HUES64 (cell line): ENCODE measurements around the gene TAF11L13. TPM values are rescaled to one million over a fixed set of nuclear protein-coding genes. Genes with fewer than 3 reads are reported as not detected.
"Not testable (repeated sequence)": the region's sequence is repeated elsewhere in the genome, so short reads cannot be mapped to it uniquely, and the experiment has no call there.

Experiments used
- H3K27ac ChIP-seq: 2 replicates; pipeline ENCODE4 v1.7.0; 2013; ENCODE audit warnings: low read depth, low read length, inconsistent platforms
- H3K27me3 ChIP-seq: 2 replicates; pipeline ENCODE4 v1.6.1; 2013; ENCODE audit warnings: mild to moderate bottlenecking, low read length; ENCODE audit not compliant: insufficient read depth
- H3K36me3 ChIP-seq: 2 replicates; pipeline ENCODE4 v1.6.1; 2013; ENCODE audit warnings: mild to moderate bottlenecking, low read length; ENCODE audit not compliant: insufficient read depth
- H3K4me1 ChIP-seq: 2 replicates; pipeline ENCODE4 v1.6.1; 2013; ENCODE audit warnings: mild to moderate bottlenecking, low read length, moderate library complexity; ENCODE audit not compliant: insufficient read depth
- H3K4me3 ChIP-seq: 2 replicates; pipeline ENCODE4 v1.5.1; 2013; ENCODE audit warnings: mild to moderate bottlenecking, low read length, moderate library complexity
- H3K9ac ChIP-seq: 2 replicates; pipeline ENCODE4 v1.6.1; 2013; ENCODE audit warnings: mild to moderate bottlenecking, low read depth, low read length
- H3K9me3 ChIP-seq: 2 replicates; pipeline ENCODE4 v1.6.1; 2013; ENCODE audit warnings: low read depth, low read length; ENCODE audit not compliant: insufficient read depth
- WGBS: fragments of 150-250, 120-280 bp; methylation state at CpG from one replicate; pipeline ENCODE4 v1.1.7; 2013; ENCODE audit warnings: missing lambda C conversion rate; 5-methylcytosine and 5-hydroxymethylcytosine counted together
- polyA plus RNA-seq, 2 experiments: library from polyadenylated mRNA; stranded (reverse); fragments of 50-300 nt; gene quantifications; one replicate each; pipeline ENCODE4 v1.2.3, GENCODE V29; 2013

Gene TAF11L13
- not detected for polyA plus RNA-seq (2013, experiment 1 of 2)
- not detected for polyA plus RNA-seq (2013, experiment 2 of 2)

DNA sequence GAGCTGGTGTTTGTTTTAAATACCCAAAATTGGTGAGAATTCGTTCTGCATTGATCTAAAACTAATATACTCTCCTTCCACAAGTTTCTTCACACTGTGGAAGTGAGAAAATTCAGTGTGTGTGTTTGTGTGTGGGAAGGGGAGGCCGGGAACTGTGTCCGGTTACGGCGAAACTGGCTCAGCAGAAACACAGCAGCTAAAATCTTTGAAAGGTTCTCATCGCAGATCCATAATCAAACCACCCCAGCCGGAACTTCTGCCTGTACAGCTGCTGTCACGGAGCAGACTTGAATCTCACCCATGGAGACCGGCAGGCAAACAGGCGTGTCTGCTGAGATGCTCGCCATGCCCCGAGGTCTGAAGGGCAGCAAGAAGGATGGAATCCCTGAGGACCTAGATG lies at the start of gene TAF11L13:
Gene TAF11L13, plus strand, starts transcription at position 301 of the 400 bp plus-strand sequence.
- WGBS = 86% methylated on average over 6 of the region's 12 CpGs
- H3K9ac ChIP-seq = not testable (repeated sequence)

DNA sequence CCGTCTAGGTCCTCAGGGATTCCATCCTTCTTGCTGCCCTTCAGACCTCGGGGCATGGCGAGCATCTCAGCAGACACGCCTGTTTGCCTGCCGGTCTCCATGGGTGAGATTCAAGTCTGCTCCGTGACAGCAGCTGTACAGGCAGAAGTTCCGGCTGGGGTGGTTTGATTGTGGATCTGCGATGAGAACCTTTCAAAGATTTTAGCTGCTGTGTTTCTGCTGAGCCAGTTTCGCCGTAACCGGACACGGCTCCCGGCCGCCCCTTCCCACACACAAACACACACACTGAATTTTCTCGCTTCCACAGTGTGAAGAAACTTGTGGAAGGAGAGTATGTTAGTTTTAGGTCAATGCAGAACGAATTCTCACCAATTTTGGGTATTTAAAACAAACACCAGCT lies 46.2 kb upstream of the TAF11L13 start, which contains the start of gene TAF11L7:
Gene TAF11L7, minus strand, starts transcription at position 101 of the 400 bp plus-strand sequence.
- WGBS = no CpG with 5 or more reads among the region's 16 CpGs

More for the DNA sequence above, at the start of gene TAF11L13:
- H3K4me1 ChIP-seq, H3K4me3 ChIP-seq, H3K9me3 ChIP-seq, H3K27ac ChIP-seq, H3K36me3 ChIP-seq, H3K27me3 ChIP-seq: not testable (repeated sequence)

DNA sequence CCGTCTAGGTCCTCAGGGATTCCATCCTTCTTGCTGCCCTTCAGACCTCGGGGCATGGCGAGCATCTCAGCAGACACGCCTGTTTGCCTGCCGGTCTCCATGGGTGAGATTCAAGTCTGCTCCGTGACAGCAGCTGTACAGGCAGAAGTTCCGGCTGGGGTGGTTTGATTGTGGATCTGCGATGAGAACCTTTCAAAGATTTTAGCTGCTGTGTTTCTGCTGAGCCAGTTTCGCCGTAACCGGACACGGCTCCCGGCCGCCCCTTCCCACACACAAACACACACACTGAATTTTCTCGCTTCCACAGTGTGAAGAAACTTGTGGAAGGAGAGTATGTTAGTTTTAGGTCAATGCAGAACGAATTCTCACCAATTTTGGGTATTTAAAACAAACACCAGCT lies 41.0 kb upstream of the TAF11L13 start, which contains the start of gene TAF11L8:
Gene TAF11L8, minus strand, starts transcription at position 101 of the 400 bp plus-strand sequence.
- not testable (repeated sequence) for H3K4me3 ChIP-seq, H3K9me3 ChIP-seq, H3K9ac ChIP-seq, H3K4me1 ChIP-seq, H3K27me3 ChIP-seq, H3K27ac ChIP-seq, H3K36me3 ChIP-seq
- WGBS = no CpG with 5 or more reads among the region's 16 CpGs

More for the DNA sequence above, 46.2 kb upstream of the TAF11L13 start, which contains the start of gene TAF11L7:
- H3K4me1 ChIP-seq, H3K9ac ChIP-seq, H3K4me3 ChIP-seq, H3K27me3 ChIP-seq, H3K27ac ChIP-seq, H3K36me3 ChIP-seq, H3K9me3 ChIP-seq: not testable (repeated sequence)

DNA sequence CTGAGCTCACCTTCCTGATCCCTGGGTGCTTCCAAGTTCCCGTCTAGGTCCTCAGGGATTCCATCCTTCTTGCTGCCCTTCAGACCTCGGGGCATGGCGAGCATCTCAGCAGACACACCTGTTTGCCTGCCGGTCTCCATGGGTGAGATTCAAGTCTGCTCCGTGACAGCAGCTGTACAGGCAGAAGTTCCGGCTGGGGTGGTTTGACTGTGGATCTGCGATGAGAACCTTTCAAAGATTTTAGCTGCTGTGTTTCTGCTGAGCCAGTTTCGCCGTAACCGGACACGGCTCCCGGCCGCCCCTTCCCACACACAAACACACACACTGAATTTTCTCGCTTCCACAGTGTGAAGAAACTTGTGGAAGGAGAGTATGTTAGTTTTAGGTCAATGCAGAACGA lies 37.6 kb upstream of the TAF11L13 start, which contains the start of gene TAF11L9:
Gene TAF11L9, minus strand, starts transcription at position 140 of the 400 bp plus-strand sequence.
- H3K9me3 ChIP-seq, H3K4me1 ChIP-seq, H3K9ac ChIP-seq, H3K36me3 ChIP-seq, H3K27me3 ChIP-seq, H3K4me3 ChIP-seq, H3K27ac ChIP-seq: not testable (repeated sequence)
- 89% methylated on average over 3 of the region's 15 CpGs for WGBS

DNA sequence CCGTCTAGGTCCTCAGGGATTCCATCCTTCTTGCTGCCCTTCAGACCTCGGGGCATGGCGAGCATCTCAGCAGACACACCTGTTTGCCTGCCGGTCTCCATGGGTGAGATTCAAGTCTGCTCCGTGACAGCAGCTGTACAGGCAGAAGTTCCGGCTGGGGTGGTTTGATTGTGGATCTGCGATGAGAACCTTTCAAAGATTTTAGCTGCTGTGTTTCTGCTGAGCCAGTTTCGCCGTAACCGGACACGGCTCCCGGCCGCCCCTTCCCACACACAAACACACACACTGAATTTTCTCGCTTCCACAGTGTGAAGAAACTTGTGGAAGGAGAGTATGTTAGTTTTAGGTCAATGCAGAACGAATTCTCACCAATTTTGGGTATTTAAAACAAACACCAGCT lies 34.2 kb upstream of the TAF11L13 start, which contains the start of gene TAF11L10:
Gene TAF11L10, minus strand, starts transcription at position 101 of the 400 bp plus-strand sequence.
- not testable (repeated sequence) for H3K4me3 ChIP-seq
- WGBS = no CpG with 5 or more reads among the region's 15 CpGs

DNA sequence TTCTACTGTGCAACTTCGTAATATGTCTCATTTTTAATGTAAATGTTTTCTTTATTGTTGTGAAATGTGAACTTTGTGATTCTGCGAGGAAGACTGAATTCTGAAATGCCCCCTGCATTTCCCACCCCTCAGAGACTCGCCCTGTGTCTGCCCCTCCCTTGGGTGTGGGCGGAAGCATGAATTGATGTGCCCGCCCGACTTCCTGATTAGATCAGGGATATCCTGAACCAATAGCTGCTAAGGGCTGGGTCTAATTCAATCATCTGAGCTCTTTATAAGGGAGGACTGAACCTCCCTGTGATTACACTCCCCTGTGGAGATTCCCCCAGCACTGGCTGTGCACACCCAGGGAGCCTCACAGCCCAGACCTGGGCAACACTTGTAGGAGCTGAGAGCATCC lies 28.0 kb upstream of the TAF11L13 start, which contains the start of gene TAF11L11:
Gene TAF11L11, plus strand, starts transcription at position 304 of the 400 bp plus-strand sequence.
- H3K4me3 ChIP-seq, H3K4me1 ChIP-seq, H3K9me3 ChIP-seq, H3K27me3 ChIP-seq, H3K36me3 ChIP-seq, H3K9ac ChIP-seq, H3K27ac ChIP-seq: not testable (repeated sequence)
- WGBS = 95% methylated on average over 4 of the region's 6 CpGs

More for the DNA sequence above, 34.2 kb upstream of the TAF11L13 start, which contains the start of gene TAF11L10:
- H3K4me1 ChIP-seq, H3K27ac ChIP-seq, H3K9ac ChIP-seq, H3K36me3 ChIP-seq, H3K9me3 ChIP-seq, H3K27me3 ChIP-seq: not testable (repeated sequence)

DNA sequence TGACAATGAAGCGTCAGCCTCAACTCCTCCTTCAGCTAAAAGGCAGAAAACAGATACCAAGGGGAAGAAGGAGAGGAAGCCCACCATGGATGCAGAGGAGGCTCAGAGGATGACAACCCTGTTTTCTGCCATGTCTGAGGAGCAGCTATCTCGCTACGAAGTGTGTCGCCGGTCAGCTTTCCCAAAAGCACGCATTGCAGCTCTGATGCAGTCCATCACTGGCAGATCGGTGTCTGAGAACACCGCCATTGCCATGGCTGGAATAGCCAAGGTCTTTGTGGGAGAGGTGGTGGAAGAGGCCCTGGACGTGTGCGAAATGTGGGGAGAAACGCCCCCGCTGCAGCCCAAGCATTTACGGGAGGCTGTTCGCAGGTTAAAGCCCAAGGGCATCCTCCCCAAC lies 26.9 kb upstream of the TAF11L13 start:
- Histone ChIP-seq H3K9me3 (no peaks in the 10 kb centered on the region), H3K4me1 (no peaks in the 10 kb centered on the region), H3K27ac (no peak overlapping the region), H3K9ac (no peak overlapping the region), H3K27me3 (no peaks in the 10 kb centered on the region), H3K36me3 (no peaks in the 10 kb centered on the region), H3K4me3 (no peak overlapping the region)
- 98% methylated on average over 8 of the region's 14 CpGs for WGBS

DNA sequence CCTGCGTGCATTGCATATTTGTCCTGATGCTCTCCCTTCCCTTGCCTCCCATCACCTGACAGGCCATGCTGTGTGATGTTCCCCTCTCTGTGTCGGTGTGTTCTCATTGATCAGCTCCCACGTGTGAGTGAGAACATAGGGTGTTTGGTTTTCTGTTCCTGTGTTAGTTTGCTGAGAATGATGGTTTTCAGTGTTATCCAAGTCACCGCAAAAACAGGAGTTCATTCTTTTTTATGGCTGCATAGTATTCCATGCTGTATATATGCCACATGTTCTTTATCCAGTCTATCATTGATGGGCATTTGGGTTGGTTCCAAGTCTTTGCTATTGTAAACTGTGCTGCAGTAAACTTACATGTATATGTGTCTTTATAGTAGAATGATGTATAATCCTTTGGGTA lies 24.4 kb upstream of the TAF11L13 start:
- not testable (repeated sequence) for H3K4me1 ChIP-seq, H3K9me3 ChIP-seq, H3K9ac ChIP-seq, H3K36me3 ChIP-seq, H3K27me3 ChIP-seq, H3K27ac ChIP-seq, H3K4me3 ChIP-seq
- WGBS = 87% methylated on average over 4 of the region's 4 CpGs

DNA sequence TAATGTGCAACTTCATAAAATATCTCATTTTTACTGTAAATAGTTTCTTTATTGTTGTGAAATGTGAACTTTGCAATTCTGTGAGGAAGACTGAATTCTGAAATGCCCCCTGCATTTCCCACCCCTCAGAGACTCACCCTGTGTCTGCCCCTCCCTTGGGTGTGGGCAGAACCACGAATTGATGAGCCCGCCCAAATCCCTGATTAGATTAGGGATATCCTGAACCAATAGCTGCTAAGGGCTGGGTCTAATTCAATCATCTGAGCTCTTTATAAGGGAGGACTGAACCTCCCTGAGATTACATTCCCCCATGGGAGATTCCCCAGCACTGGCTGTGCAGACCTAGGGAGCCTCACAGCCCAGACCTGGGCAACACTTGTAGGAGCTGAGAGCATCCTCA lies 21.8 kb upstream of the TAF11L13 start, which contains the start of gene TAF11L12:
Gene TAF11L12, plus strand, starts transcription at position 301 of the 400 bp plus-strand sequence.
- 80% methylated on average over 2 of the region's 2 CpGs for WGBS
- not testable (repeated sequence) for H3K27me3 ChIP-seq, H3K27ac ChIP-seq, H3K9me3 ChIP-seq, H3K36me3 ChIP-seq, H3K4me1 ChIP-seq, H3K4me3 ChIP-seq, H3K9ac ChIP-seq

DNA sequence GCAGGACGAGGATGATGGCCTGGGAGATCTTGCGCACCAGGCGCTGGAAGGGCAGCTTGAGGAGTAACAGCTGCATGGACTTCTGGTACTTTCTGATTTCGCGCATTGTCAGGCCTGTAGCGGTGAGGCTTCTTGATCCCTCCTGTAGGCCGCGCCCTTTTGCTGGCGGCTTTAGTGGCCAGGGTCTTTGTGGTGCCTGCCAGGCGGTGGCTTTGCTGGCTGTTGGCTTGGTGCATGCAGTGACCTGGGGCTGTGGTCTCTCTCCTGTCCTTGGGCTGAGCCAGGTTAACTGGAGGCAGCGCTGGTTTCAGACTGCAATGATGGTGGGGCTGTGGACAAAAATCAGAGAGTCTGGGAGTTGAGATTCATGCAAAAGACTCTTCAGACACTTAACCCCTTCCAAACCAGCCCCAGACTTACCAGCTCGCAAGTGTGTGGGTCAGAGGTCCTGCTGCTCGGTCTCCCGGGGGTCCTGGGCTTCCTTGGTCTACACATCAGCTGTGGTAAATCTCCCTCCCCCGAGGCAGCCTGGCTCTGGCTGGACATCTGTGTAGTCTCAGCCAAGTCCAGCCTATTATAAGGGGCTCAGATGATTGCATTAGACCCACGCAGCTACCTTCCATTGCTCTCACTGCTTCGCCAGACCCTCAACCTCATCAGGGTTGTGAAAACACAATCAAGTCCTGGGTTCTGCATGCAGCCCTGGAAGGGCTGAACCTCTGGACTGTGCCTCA lies 16.8 kb upstream of the TAF11L13 start:
- Histone ChIP-seq H3K9ac (no peak overlapping the region), H3K9me3 (no peaks in the 10 kb centered on the region), H3K27ac (no peak overlapping the region), H3K36me3 (no peaks in the 10 kb centered on the region), H3K27me3 (no peaks in the 10 kb centered on the region), H3K4me1 (no peaks in the 10 kb centered on the region), H3K4me3 (no peak overlapping the region)
- WGBS = 94% methylated on average over 17 of the region's 17 CpGs

DNA sequence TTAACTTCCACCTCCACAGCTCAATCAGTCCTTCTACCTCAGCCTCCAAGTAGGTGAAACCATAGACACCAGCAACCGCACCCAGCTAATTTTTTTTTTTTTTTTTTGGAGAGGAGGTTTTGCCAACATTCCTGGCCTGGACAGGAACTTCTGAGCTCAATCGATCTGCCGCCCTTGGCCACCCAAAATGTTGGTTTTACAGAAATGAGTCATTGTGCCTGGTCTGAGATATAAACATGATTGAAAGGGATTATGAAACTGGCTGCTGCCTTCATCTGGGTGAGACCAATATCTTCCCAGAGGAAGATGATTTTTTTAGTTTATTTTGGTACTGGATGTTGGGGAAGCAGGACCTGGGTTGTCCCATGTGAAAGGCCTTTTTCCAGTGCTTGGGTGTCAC lies 12.5 kb upstream of the TAF11L13 start:
- WGBS = 96% methylated on average over 3 of the region's 3 CpGs
- Histone ChIP-seq H3K9me3 (no peaks in the 10 kb centered on the region), H3K9ac (no peak overlapping the region), H3K36me3 (no peaks in the 10 kb centered on the region), H3K4me3 (no peak overlapping the region), H3K27me3 (no peaks in the 10 kb centered on the region), H3K4me1 (no peaks in the 10 kb centered on the region), H3K27ac (no peak overlapping the region)
